Activated gamma-delta T cell treated with Interleukin-2 at 50 U/mL for 16 hours (primary cell): ENCODE results near the gene PPP6R2.
A peak's percentile ranks its signal among the peaks of the same experiment; 100 is the strongest.

Experiments
- DNase-seq: peaks from one replicate; pipeline ENCODE4 v3.0.0-alpha.2; 2020

The PPP6R2 gene

GRCh38 chr22:50473855-50474671, 130.9 kb downstream of the PPP6R2 start:
- no peak for DNase-seq

DNA sequence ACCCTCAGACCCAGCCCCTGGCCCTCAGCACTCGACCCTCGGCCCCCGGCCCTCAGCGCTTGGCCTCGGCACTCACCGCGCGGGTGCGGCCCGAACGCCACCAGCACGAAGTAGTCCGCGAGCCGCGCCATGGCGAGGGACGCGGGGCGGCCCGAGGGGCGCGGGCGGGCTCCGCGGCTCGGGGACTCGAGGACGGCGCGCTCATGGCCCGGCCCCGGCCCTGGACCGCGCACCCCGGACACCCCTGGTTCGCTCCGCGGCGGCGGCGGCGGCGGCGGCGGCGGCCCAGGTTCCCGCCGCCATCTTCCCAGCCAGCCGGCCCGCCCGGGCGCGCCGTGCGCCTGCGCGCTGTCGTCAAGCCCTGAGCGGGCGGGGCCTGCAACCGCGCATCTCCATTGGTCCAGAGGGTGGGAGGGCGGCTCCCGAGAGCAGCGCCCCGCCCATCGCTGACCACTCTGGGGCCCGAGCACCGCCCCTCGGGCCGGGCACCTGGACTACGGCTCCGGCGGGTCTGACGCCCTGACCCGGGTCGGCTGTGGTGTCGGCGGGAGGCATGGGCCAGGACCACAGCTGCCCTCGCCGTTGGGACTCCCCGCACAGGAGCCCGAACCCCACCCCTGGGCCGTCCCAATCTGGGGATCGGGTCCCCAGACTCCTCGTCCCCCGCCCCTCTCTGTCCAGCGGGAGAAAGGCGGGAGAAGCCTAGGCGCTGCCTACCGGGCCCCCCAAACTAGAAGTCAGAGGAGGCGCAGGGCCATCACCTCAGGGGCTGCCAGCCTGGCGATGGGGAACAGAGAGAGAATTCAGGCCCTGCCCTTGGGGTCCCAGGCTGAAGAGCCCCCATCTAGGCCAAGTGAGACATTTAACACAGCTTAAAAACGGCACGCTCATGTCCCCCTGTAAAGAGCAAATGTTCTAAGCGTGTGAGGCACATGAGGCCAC, 131.9 kb downstream of the PPP6R2 start, which contains the start of gene SBF1:
SBF1 (minus strand) TSS at position 326 of the 942 bp plus-strand sequence; CDS start at position 131, 195 bp downstream.
- DNase-seq: peak; percentile 86

- DNase-seq: no peak
Observed at GRCh38 chr22:50475652-50476002, 132.5 kb downstream of the PPP6R2 start.

GRCh38 chr22:50476868-50477267, 133.7 kb downstream of the PPP6R2 start:
- DNase-seq: no peak

- DNase-seq: no peak
Observed at GRCh38 chr22:50477923-50478322, 134.8 kb downstream of the PPP6R2 start.

DNA sequence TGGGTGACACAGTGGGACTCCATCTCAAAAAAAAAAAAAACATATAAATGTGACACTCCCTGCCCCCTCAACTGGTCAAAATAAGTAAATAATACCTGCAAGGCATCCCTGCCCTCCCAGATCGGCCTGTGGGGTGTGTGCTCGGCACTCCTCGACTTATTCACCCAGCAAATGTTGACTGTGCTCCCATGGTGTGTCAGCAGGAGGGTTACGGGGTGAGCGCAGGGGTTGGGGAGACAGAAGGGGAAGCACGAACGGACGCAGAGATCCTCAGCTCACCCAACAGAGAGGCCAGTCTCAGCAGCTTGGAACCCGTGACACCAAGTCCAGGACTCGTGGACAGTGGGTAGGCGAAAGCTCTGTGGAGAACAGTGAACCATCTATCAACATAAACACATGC, 136.6 kb downstream of the PPP6R2 start:
- no peak for DNase-seq

DNA sequence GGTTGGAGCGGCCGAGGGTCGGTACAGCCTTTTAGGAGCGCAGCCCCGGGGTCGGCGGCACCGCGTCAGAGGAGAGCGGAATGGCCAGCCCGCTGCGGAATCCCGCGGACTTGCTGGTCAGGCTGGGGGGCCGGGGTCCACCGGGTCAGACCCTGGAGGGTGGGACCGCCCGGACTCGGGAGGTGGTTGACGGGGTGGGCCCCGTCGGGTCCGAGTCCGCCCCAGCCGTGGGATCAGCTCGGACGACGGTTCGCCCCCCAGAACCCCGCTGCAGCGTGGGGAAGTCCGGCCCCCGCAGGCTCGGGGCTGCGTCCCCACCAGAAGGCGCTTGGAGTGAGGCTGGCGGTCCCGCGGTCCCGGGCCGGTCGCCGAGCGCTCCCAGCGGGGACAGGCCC, 137.9 kb downstream of the PPP6R2 start:
- DNase-seq: no peak

- peak; percentile 67 for DNase-seq
Observed at GRCh38 chr22:50481440-50482106, 138.4 kb downstream of the PPP6R2 start, which contains the start of gene ADM2. ADM2 (plus strand) TSS chr22:50481543; CDS start chr22:50481848, 305 bp downstream.

- DNase-seq: no peak
Observed at GRCh38 chr22:50482107-50483074, 139.3 kb downstream of the PPP6R2 start.

DNA sequence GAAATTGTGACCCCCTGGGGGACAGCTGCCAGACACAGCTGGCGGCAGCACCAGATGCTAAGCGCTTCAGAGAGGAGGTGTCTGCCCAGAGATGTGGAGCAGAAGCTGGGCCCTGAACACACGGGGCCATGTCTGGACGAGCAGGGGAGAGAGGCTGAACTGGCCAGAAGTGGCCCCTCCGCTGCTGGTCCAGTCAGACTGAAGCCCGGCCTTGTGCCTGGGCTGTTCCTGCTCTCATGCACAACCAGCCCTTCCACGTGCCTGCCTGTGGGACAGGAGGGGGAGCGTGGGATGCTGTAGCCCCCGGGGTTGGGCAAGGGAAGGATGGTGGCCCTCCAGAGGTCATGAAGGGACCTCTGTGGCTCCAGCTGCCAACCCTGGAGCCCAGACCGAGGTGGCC, 140.0 kb downstream of the PPP6R2 start:
- no peak for DNase-seq

DNA sequence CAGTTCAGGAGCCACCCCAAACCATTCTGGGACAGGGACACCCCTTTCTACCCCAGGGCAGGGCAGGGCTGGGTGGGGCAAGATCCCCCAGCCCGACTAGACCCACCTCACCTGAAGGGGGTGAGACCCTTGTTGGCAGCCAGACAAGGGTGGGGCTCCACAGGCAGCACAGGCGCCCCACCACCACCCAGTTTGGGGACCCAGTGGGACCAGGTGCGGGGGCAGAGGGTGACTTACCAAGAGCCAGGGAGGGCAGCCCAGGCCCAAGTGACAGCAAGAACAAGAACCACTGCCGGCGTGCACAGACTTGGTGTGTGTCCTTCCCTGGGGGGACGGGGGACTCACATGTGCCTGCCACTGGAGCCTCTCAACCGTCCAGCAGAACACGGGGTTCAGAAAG, 140.4 kb downstream of the PPP6R2 start:
- no peak for DNase-seq

DNA sequence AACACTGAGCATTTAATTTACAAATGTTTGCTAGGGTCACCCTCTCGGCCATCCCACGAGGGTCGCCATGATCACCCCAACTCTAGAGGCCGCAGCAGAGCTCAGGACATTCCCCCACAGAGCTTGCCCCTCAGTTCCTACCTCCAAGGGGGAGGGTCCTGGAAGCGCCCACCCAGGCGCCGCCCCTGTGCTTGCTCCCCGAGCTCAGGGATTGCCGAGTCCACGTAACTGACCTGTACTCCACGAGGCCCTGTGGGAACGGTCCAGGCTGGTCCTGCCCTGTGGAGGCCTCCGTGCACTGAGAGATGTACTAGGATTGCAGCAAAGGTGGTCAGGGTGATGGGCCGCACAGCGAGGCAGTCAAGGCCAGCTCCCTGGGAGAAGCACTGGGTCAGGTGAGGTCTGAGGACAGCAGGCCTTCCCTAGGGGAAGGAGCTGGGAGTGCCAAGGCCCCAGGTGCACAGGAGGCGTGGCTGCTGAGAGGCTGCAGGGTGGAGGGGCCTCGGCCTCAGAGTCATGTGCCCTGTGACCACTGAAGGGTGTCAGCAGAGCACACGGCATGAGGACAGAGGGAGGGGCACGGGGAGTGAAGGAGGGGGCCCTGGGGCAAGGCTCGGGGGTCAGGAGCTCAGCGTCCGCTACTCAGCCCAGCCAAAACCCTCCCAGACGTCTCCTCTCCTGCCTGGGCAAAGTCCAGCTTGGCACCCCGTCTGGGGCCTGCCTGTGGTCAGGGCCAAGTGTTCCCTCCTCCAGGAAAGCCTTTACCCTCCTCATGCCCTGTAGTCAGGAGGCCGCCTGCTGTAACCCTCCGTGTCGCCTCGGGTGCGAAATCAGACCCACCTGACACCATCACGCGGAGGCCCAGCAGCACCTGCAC, 141.1 kb downstream of the PPP6R2 start:
- no peak for DNase-seq

DNA sequence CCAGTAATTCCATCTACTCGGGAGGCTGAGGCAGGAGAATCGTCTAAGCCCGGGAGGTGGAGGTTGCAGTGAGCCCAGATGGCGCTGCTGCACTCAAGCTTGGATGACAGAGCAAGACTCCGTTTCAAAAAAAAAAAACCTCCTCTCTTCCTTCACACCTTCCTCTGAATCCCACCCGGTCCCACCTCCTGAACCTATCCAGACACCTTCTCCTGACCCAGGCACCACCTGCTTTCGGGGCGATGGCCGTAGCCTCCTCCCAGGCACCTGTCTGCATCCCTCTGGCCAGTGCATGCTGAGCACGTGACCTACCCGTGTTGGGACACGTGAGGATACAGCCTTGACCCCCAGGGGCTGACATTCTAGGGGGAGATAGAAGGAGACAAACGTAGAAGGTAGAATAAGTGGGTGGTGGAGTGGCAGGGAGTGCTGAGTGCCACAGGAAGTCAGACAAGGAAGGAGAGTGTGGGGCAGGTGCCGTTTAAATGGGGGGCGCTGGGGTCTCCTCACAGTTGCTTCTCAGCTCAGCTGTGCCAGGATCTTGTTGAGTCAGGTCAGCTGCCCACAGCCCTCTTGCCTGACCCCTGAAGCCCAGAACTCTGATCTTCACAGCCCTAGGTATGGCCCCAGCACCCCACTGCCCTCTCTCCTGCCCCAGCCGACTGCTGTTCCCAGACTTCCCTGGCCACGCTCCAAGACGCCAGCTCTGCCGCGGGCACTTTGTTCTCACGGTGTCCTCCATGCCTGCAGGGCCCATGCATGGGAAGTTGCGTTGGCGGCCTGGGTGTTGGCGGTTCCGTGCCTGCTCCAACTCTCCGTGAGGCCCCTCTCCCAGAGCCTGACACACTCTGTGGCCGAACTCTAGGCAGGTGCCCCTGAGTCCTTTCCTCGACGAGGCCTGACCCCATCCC, 142.3 kb downstream of the PPP6R2 start:
- no peak for DNase-seq

DNA sequence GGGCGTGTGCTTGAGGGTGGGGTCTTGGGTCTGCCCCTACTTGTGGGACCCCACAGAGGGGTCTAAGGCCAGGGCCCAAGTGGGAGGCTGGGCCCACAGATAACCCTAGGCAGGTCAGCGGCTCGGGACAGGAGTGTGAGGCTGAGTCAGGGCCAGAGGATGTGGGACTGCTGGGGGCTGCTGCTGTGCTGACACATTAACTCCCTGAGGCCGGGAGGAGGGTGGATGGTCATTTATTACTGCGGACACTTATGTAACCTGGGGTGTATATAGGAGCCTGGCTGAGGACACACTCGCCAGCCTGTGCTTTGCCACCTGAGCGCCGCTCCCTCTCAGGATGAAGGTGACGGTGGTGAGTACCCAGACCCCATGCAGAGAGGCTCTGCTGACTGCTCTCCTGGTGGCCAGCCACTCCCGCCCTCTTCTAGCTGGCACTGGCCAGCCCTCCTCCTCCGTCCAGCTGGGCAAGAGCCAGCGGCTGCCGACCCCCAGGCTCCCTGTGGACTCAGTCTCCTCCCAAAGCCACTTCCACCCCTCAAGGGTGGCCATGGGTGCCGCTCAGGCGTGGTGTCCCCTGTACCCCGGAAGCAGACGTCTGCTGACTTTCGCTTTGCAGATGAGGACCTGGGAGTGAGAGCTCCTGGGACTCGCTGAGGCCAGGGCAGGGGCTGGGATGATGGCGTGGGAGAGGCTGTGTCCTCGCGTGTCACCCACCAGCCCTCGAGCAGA, 143.6 kb downstream of the PPP6R2 start, which contains the start of gene MIOX:
MIOX (plus strand) TSS at position 299 of the 729 bp plus-strand sequence; CDS start at position 338, 39 bp downstream.
- no peak for DNase-seq

DNA sequence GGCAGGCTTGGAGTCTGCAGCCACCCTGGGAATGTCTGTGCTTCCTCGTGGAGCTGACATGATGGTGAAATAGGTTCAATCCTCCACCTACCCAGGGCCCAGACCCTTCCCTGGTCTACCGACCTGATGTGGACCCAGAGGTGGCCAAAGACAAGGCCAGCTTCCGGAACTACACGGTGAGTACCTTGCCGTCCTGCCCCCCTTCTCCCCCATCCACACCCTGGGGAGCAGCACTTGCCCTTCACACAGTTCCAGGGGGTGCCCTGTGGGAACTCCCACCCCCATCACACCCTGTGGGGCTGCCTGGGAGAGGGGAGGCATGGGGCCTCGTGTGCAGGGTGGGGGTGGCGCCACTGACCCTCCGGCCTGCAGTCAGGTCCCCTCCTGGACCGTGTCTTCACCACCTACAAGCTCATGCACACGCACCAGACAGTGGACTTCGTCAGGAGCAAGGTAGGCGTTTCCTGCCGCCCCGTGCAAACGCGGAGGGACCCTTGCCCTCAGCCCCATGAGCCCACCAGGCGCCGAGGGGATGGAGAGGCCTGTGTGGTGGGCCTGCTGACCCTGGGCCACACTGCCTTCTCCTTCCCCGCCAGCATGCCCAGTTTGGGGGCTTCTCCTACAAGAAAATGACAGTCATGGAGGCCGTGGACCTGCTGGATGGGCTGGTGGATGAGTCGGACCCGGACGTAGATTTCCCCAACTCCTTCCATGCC, 144.3 kb downstream of the PPP6R2 start:
- no peak for DNase-seq

DNA sequence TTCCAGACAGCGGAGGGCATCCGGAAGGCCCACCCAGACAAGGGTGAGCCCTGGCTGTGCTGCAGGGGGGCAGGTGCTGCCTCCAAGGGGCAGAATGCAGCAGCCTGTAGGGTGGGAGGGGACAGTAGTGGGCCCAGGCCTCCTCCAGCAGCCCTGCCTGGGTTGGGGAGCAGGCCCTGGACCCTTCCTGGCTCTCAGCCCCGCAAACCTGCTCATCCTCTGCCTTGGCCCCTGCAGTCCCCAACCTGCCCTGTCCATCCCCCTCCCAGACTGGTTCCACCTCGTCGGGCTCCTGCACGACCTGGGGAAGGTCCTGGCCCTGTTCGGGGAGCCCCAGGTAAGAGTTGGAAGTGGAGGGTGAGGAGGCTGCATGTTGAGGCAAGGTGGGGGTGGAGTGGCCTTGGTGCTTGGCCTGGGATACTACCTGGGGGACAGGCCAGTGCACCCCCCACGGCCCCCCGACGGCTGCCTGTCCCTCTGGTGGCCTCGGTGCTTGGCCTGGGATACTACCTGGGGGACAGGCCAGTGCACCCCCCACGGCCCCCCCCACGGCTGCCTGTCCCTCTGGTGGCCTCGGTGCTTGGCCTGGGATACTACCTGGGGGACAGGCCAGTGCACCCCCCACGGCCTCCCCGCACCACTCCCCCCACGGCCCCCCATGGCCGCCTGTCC, 145.0 kb downstream of the PPP6R2 start:
- no peak for DNase-seq

DNA sequence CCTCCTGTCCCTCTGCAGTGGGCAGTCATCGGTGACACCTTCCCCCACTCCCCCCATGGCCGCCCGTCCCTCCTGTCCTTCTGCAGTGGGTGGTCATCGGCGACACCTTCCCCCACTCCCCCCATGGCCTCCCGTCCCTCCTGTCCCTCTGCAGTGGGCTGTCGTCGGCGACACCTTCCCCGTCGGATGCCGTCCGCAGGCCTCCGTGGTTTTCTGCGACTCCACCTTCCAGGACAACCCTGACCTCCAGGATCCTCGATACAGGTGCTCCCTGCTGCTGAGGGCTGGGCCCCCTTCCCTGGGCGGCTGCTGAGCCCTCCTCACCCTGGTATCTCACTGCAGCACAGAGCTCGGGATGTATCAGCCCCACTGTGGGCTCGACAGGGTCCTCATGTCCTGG, 145.8 kb downstream of the PPP6R2 start:
- no peak for DNase-seq
